Upper lobe of left lung (tissue), 6 donors: ENCODE results near the gene ASTL. TPM values are rescaled to one million over a fixed set of nuclear protein-coding genes. Genes with fewer than 3 reads are reported as not detected.

Source experiments
- ATAC-seq, 2 donors: fragments of 200-7000 bp; cut with Tn5 transposase; one replicate each; pipeline ENCODE4 v1.9.1; 2022; ENCODE audit warnings: mild to moderate bottlenecking in 2 of 2, moderate library complexity in 2 of 2; ENCODE audit not compliant: low FRiP score in 2 of 2
- DNase-seq, 2 donors: peaks; one replicate each; pipeline ENCODE4 v3.0.0-alpha.2; 2019 to 2020
- H3K27ac ChIP-seq, 4 donors: fragments of 200-600 bp; sonication (generic); one replicate each; pipeline ENCODE4 v1.5.1; 2016 to 2019
- H3K27me3 ChIP-seq, 4 donors: fragments of 200-600 bp; sonication (generic); one replicate each; pipeline ENCODE4 v1.5.1; 2017 to 2019
- H3K36me3 ChIP-seq, 4 donors: fragments of 200-600 bp; sonication (generic); one replicate each; pipeline ENCODE4 v1.5.1; 2016 to 2019
- H3K4me1 ChIP-seq, 4 donors: fragments of 200-600 bp; sonication (generic); one replicate each; pipeline ENCODE4 v1.5.1; 2018 to 2019
- H3K4me3 ChIP-seq, 4 donors: fragments of 200-600 bp; sonication (generic); one replicate each; pipeline ENCODE4 v1.5.1; 2017 to 2019; ENCODE audit warnings: mild to moderate bottlenecking in 2 of 4, moderate library complexity in 1 of 4
- H3K9me3 ChIP-seq, 4 donors: fragments of 200-600 bp; sonication (generic); one replicate each; pipeline ENCODE4 v1.5.1; 2018 to 2019
- EP300 ChIP-seq, 4 donors: sonication (generic); formaldehyde crosslinking; IDR thresholded peaks; one replicate each; pipeline ENCODE4 v1.5.1; 2017; ENCODE audit warnings: antibody characterized with exemption in 4 of 4, control low read depth in 2 of 4
- POLR2A ChIP-seq, 4 donors: fragments of 450-650 bp; IDR thresholded peaks; one replicate each; pipeline ENCODE4 v1.5.1; 2016 to 2017; ENCODE audit warnings: antibody characterized with exemption in 4 of 4, mild to moderate bottlenecking in 2 of 4
- POLR2AphosphoS5 ChIP-seq, 2 donors: sonication (generic); formaldehyde crosslinking; IDR thresholded peaks; one replicate each; pipeline ENCODE4 v1.5.1; 2017; ENCODE audit warnings: antibody characterized with exemption in 2 of 2
- WGBS, 2 donors: methylation state at CpG; one replicate each; pipeline ENCODE4 v1.1.5; 2017 to 2018; 5-methylcytosine and 5-hydroxymethylcytosine counted together
- total RNA-seq, 6 donors: library from RNA; depleted of rRNA in 4 of 6; stranded (reverse); fragments of >200 nt in 4 of 6; gene quantifications; one replicate each; pipeline versions ENCODE4 v1.1.0 to v1.2.1, GENCODE V29; 2016 to 2021
- TF ChIP-seq, protein P1 (sequence below), 6 experiments: fragments of 450-650 bp in 4 of 6; fragments of 200-600 bp in 2 of 6; sonication (generic) in 2 of 6; IDR thresholded peaks; one replicate each; pipeline ENCODE4 v1.5.1; 2016 to 2019; ENCODE audit warnings: antibody characterized with exemption in 6 of 6
- donor health status: DM: no; HTN: no; CAD: no; lungs with moderate emphysema.
- donor health status: DM: no; HTN: yes; CAD: no; lungs with severe emphysema.

Gene ASTL
- total RNA-seq, 6 donors from 2014 or later, result 0.23 to 1.3 (median 0.27) TPM; not detected in 3

DNA sequence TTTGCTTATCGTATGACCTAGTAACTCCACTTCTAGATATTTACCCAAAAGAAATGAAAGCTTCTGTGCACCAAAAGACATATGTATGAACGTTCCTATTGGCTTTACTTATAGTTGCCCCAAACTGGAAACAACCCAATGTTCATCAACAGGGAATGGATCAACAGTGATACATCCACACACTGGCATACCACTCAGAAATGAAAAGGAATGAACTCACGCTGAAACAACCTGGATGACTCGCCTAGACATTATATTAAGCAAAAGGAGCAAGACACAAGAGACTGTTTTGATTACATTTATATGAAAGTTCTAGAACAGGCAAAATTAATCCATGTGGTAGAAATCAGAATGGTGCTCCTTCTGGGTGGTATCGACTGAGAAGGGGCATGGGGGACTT lies 40.9 kb downstream of the ASTL start:
- ATAC-seq (no peak), DNase-seq (no peak)
- no peak overlapping the region for H3K27ac ChIP-seq
- H3K36me3 ChIP-seq, result no peaks in the 10 kb centered on the region
- H3K4me1 ChIP-seq, result no peaks in the 10 kb centered on the region
- TF ChIP-seq POLR2A (IDR thresholded peaks at IDR 0.05), result no peak
- TF ChIP-seq EP300 (IDR thresholded peaks at IDR 0.05), result no peak
- no peak for TF ChIP-seq POLR2AphosphoS5 (IDR thresholded peaks at IDR 0.05)
- TF ChIP-seq, protein P1, sequence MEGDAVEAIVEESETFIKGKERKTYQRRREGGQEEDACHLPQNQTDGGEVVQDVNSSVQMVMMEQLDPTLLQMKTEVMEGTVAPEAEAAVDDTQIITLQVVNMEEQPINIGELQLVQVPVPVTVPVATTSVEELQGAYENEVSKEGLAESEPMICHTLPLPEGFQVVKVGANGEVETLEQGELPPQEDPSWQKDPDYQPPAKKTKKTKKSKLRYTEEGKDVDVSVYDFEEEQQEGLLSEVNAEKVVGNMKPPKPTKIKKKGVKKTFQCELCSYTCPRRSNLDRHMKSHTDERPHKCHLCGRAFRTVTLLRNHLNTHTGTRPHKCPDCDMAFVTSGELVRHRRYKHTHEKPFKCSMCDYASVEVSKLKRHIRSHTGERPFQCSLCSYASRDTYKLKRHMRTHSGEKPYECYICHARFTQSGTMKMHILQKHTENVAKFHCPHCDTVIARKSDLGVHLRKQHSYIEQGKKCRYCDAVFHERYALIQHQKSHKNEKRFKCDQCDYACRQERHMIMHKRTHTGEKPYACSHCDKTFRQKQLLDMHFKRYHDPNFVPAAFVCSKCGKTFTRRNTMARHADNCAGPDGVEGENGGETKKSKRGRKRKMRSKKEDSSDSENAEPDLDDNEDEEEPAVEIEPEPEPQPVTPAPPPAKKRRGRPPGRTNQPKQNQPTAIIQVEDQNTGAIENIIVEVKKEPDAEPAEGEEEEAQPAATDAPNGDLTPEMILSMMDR (IDR thresholded peaks at IDR 0.05), result no peak
- H3K9me3 ChIP-seq, result no peaks in the 10 kb centered on the region
- no peak overlapping the region for H3K4me3 ChIP-seq
- 83 to 87% methylated on average over 5 of the region's 5 CpGs for WGBS, 2 donors
- no peaks in the 10 kb centered on the region for H3K27me3 ChIP-seq

DNA sequence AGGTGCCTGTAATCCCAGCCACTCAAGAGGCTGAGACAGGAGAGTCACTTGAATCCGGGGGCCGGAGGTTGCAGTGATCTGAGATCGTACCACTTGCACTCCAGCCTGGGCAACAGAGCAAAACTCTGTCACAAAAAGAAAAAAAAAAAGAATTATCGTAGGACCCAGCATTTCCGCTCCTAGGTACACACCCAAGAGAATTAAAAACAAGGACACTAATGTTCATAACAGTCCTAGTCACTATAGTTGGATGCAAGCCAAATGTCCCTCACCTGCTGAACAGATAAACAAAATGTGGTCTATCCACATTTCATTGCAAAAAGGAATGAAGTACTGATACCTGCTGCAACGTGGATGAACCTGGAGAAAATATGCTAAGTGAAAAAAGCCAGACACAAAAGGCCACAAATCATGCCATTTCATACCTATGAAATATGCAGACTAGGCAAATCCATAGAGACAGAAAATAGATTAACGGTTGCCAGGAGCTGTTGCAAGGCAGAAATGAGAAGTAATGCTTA lies 43.1 kb downstream of the ASTL start:
- no peaks in the 10 kb centered on the region for H3K9me3 ChIP-seq
- H3K27me3 ChIP-seq, result no peaks in the 10 kb centered on the region
- WGBS, 2 donors, result 64 to 66% methylated on average over 7 of the region's 7 CpGs
- DNase-seq (no peak), ATAC-seq (no peak)
- H3K36me3 ChIP-seq, result no peaks in the 10 kb centered on the region
- H3K27ac ChIP-seq, result no peak overlapping the region
- H3K4me1 ChIP-seq, result no peaks in the 10 kb centered on the region
- no peak overlapping the region for H3K4me3 ChIP-seq
- TF ChIP-seq, protein P1 (IDR thresholded peaks at IDR 0.05), result no peak
- TF ChIP-seq EP300 (IDR thresholded peaks at IDR 0.05), result no peak
- TF ChIP-seq POLR2A (IDR thresholded peaks at IDR 0.05), result no peak
- no peak for TF ChIP-seq POLR2AphosphoS5 (IDR thresholded peaks at IDR 0.05)

DNA sequence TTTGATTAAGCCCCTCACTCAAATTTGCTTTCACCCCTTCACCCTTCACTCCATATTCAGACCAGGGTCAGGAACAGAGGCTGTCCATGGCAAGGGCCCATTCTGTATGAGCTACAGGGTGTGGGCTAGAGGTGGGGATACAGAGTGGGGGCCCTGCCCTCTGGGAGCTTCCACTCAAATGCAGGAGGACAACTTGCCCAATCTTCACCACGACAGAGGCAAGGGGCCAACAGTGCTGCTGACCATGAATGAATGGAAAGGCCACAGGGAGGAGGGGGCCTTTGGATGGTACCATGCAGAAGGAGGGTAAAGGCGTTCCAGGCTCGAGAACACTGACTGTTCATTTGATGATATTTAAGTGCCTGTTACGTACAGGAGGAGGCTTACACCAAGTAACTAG lies 44.8 kb downstream of the ASTL start:
- no peak overlapping the region for H3K4me3 ChIP-seq
- H3K27ac ChIP-seq, result no peak overlapping the region
- no peaks in the 10 kb centered on the region for H3K9me3 ChIP-seq
- WGBS, 2 donors, result 85 to 95% methylated on average over 4 of the region's 4 CpGs
- no peak for DNase-seq
- H3K4me1 ChIP-seq, result no peaks in the 10 kb centered on the region
- no peaks in the 10 kb centered on the region for H3K36me3 ChIP-seq
- TF ChIP-seq POLR2A (IDR thresholded peaks at IDR 0.05) (no peak), EP300 (IDR thresholded peaks at IDR 0.05) (no peak), POLR2AphosphoS5 (IDR thresholded peaks at IDR 0.05) (no peak)
- TF ChIP-seq, protein P1 (IDR thresholded peaks at IDR 0.05), result no peak
- ATAC-seq, result no peak
- H3K27me3 ChIP-seq, result no peaks in the 10 kb centered on the region

DNA sequence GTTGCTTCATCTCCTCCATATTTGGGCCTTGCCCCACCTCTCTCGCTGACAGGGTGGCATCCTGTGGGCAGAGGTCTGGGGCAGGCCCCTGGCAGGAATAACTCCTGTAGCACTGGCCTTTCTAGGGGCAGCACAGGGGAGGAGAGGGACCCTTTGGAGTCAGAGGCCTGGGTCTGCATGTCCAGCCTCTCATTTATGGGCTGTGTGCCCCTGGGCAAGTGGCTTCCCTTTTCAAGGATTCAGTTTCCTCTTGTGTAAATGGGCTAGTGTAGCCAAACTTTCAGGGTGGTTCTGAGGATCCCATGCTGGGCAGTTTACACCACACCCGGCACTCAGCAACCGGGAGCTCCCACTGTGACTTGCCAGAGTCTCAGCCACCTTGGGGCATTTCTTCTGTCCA lies 45.4 kb downstream of the ASTL start:
- Histone ChIP-seq H3K27me3 (no peaks in the 10 kb centered on the region), H3K27ac (no peak overlapping the region), H3K4me3 (no peak overlapping the region), H3K4me1 (no peaks in the 10 kb centered on the region), H3K9me3 (no peaks in the 10 kb centered on the region), H3K36me3 (no peaks in the 10 kb centered on the region)
- DNase-seq (peak in 1 of 2 donors; percentile 12), ATAC-seq (peak in 1 of 2 donors; percentile 25)
- TF ChIP-seq, protein P1 (IDR thresholded peaks at IDR 0.05), result no peak
- 80 to 89% methylated on average over 3 of the region's 3 CpGs for WGBS, 2 donors

DNA sequence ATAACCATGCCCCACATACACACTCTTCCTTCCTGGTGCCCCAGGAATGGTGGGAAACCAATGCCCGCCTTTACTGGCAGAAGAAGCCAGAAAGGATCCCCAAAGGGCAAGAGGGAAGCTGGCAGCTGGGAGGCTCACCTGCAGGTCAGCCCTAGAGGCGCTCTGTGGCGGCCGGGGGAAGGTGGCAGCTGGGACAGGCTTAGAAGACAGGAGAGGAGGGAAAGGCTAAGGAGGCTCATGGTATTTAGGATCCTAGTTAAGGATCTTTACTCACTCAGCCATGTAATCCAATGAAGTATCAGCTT lies 45.8 kb downstream of the ASTL start:
- 95 to 97% methylated on average over 4 of the region's 4 CpGs for WGBS, 2 donors

More for the DNA sequence above, 45.8 kb downstream of the ASTL start:
- Histone ChIP-seq H3K27me3 (no peaks in the 10 kb centered on the region), H3K4me1 (no peaks in the 10 kb centered on the region), H3K27ac (no peak overlapping the region), H3K36me3 (no peaks in the 10 kb centered on the region), H3K4me3 (no peak overlapping the region), H3K9me3 (no peaks in the 10 kb centered on the region)
- no peak for TF ChIP-seq EP300 (IDR thresholded peaks at IDR 0.05)
- no peak for TF ChIP-seq POLR2A (IDR thresholded peaks at IDR 0.05)
- TF ChIP-seq POLR2AphosphoS5 (IDR thresholded peaks at IDR 0.05), result no peak
- no peak for DNase-seq
- no peak for ATAC-seq
